K562 (cell line): ENCODE measurements around the gene APOB. TPM values are rescaled to one million over a fixed set of nuclear protein-coding genes. Genes with fewer than 3 reads are reported as not detected.

ENCODE experiments used
- CAMTA2 ChIP-seq: fragments of 250-450 bp; sonication (Bioruptor Pico); conservative IDR thresholded peaks from 2 replicates; pipeline ENCODE4 v1.5.1; 2022
- CBFA2T2 ChIP-seq: fragments of 450-650 bp; conservative IDR thresholded peaks from 2 replicates; pipeline ENCODE4 v1.6.1; 2017; ENCODE audit warnings: mild to moderate bottlenecking
- ELF4 ChIP-seq: fragments of 450-650 bp; formaldehyde crosslinking; IDR thresholded peaks from 2 replicates; pipeline ENCODE4 v1.4.0; 2022; ENCODE audit warnings: missing genetic modification characterization
- HDAC6 ChIP-seq: IDR thresholded peaks from 2 replicates; pipeline ENCODE4 v1.6.1; 2012; ENCODE audit warnings: low read depth, mild to moderate bottlenecking, control low read depth, inconsistent platforms, low read length, moderate library complexity
- MAFK ChIP-seq: IDR thresholded peaks from 2 replicates; pipeline ENCODE4 v1.6.1; 2011; ENCODE audit warnings: low read length, improper control_type of control experiment
- MAZ ChIP-seq, 2 experiments: fragments of 450-650 bp in 1 of 2; sonication (generic) in 1 of 2; formaldehyde crosslinking; IDR thresholded peaks in 1 of 2; conservative IDR thresholded peaks in 1 of 2; 2 replicates each; pipeline versions ENCODE4 v1.4.0 to v1.5.0; 2020; ENCODE audit warnings: mild to moderate bottlenecking in 1 of 2, missing genetic modification reagents in 1 of 2
- MCM5 ChIP-seq: fragments of 450-650 bp; IDR thresholded peaks from 2 replicates; pipeline ENCODE4 v1.6.1; 2016; ENCODE audit warnings: low read depth
- MYNN ChIP-seq, 2 experiments: sonication (generic); formaldehyde crosslinking in 1 of 2; IDR thresholded peaks; 2 replicates each; pipeline versions ENCODE4 v1.5.0 to v1.6.1; 2016 to 2020; ENCODE audit warnings: antibody characterized with exemption in 1 of 2, missing genetic modification reagents in 1 of 2
- NFIX ChIP-seq: fragments of 250-450 bp; sonication (Bioruptor Pico); IDR thresholded peaks from 2 replicates; pipeline ENCODE4 v1.4.0; 2020; ENCODE audit warnings: low read depth, mild to moderate bottlenecking, moderate library complexity
- SMARCA4 ChIP-seq: fragments of 450-650 bp; IDR thresholded peaks from 2 replicates; pipeline ENCODE4 v1.6.1; 2016
- ZC3H4 ChIP-seq: sonication (generic); formaldehyde crosslinking; IDR thresholded peaks from 2 replicates; pipeline ENCODE4 v1.9.0; 2021; ENCODE audit warnings: missing genetic modification reagents, borderline replicate concordance
- ZNF224 ChIP-seq: sonication (generic); formaldehyde crosslinking; IDR thresholded peaks from 2 replicates; pipeline ENCODE4 v1.8.0; 2022; ENCODE audit warnings: mild to moderate bottlenecking, missing genetic modification reagents
- ZNF589 ChIP-seq: fragments of 200-800 bp; sonication (Bioruptor generic); IDR thresholded peaks from 2 replicates; pipeline ENCODE4 v1.6.1; 2016; ENCODE audit warnings: low read depth, missing genetic modification characterization, missing compliant biosample characterization
- ZNF79 ChIP-seq: fragments of 250-450 bp; sonication (Bioruptor Pico); IDR thresholded peaks from 2 replicates; pipeline ENCODE4 v1.4.0; 2020; ENCODE audit warnings: low read depth, mild to moderate bottlenecking, moderate library complexity
- polyA plus RNA-seq, 8 experiments: library from polyadenylated mRNA; depleted of rRNA in 4 of 8; stranded (reverse) in 5 of 8; unstranded in 3 of 8; fragments of >200 nt; fragmentation: Nextera tagmentation in 2 of 8; fragmentation: Illumina TruSeq in 1 of 8; extraction: Ambion mirVana in 2 of 8; extraction: Trizol in 1 of 8; gene quantifications; 2 replicates each; pipeline versions ENCODE4 v1.2.1 to v1.2.3, GENCODE V29; 2011 to 2014; ENCODE audit warnings: inconsistent platforms in 1 of 8, missing spikeins in 1 of 8
- total RNA-seq, 7 experiments: library from RNA; depleted of rRNA in 6 of 7; stranded (reverse); fragments of >200 nt in 6 of 7; fragmentation: Illumina TruSeq in 2 of 7; extraction: Trizol in 2 of 7; gene quantifications; 2 replicates each; pipeline versions ENCODE4 v1.2.1 to v1.2.3, GENCODE V29; 2011 to 2021; ENCODE audit warnings: low replicate concordance in 1 of 7
- TF ChIP-seq, protein P1 (sequence below): fragments of 200-800 bp; sonication (Bioruptor generic); IDR thresholded peaks from 2 replicates; pipeline ENCODE4 v1.6.1; 2016; ENCODE audit warnings: missing genetic modification characterization, missing compliant biosample characterization
- TF ChIP-seq, protein P2 (sequence below): sonication (generic); formaldehyde crosslinking; IDR thresholded peaks from 2 replicates; pipeline ENCODE4 v1.8.1; 2023; ENCODE audit warnings: mild to moderate bottlenecking, missing genetic modification reagents
- TF ChIP-seq, protein P3 (sequence below), 3 experiments: fragments of 200-800 bp in 1 of 3; sonication (Bioruptor generic) in 1 of 3; sonication (generic) in 1 of 3; formaldehyde crosslinking in 1 of 3; IDR thresholded peaks; 2 replicates each; pipeline versions ENCODE4 v1.6.1 to v1.8.0; 2016 to 2022; ENCODE audit warnings: mild to moderate bottlenecking in 2 of 3, missing compliant biosample characterization in 2 of 3, missing genetic modification characterization in 2 of 3, missing genetic modification reagents in 1 of 3

APOB gene
- total and polyA plus RNA-seq, 9 of the 15 experiments (the other 6 are each of a cell fraction or from before 2014, with no cell fraction given), result 0.73 TPM; not detected in 8

DNA sequence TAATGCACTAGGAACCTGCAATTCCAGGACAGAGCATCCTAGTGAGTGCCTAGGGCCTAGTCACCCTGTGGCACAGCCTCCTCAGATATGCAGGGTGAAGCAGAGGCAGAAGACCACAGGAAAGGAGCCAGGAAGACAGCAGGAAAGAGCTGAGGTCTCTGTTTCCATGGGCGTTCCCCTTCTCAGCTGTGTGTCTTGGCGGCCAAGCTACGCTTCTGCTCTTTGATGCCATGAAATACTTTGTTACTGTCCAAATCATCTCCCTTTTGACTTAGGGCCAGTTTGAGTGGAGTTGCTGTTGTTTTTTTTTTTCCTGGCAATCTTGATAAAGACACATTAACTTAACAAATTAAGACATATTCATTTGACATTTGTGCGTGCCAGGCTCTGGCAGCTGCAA is 67.3 kb downstream of the APOB start (continued):
- TF ChIP-seq, protein P1, sequence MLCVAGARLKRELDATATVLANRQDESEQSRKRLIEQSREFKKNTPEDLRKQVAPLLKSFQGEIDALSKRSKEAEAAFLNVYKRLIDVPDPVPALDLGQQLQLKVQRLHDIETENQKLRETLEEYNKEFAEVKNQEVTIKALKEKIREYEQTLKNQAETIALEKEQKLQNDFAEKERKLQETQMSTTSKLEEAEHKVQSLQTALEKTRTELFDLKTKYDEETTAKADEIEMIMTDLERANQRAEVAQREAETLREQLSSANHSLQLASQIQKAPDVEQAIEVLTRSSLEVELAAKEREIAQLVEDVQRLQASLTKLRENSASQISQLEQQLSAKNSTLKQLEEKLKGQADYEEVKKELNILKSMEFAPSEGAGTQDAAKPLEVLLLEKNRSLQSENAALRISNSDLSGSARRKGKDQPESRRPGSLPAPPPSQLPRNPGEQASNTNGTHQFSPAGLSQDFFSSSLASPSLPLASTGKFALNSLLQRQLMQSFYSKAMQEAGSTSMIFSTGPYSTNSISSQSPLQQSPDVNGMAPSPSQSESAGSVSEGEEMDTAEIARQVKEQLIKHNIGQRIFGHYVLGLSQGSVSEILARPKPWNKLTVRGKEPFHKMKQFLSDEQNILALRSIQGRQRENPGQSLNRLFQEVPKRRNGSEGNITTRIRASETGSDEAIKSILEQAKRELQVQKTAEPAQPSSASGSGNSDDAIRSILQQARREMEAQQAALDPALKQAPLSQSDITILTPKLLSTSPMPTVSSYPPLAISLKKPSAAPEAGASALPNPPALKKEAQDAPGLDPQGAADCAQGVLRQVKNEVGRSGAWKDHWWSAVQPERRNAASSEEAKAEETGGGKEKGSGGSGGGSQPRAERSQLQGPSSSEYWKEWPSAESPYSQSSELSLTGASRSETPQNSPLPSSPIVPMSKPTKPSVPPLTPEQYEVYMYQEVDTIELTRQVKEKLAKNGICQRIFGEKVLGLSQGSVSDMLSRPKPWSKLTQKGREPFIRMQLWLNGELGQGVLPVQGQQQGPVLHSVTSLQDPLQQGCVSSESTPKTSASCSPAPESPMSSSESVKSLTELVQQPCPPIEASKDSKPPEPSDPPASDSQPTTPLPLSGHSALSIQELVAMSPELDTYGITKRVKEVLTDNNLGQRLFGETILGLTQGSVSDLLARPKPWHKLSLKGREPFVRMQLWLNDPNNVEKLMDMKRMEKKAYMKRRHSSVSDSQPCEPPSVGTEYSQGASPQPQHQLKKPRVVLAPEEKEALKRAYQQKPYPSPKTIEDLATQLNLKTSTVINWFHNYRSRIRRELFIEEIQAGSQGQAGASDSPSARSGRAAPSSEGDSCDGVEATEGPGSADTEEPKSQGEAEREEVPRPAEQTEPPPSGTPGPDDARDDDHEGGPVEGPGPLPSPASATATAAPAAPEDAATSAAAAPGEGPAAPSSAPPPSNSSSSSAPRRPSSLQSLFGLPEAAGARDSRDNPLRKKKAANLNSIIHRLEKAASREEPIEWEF (CRISPR knock-in tag), result no peak
- TF ChIP-seq CBFA2T2 (no peak), MAZ (CRISPR knock-in tag; conservative IDR thresholded peaks at IDR 0.05 in 1 of 2, IDR thresholded peaks at IDR 0.05 in 1 of 2) (no peak), HDAC6 (no peak), MAFK (no peak), ZNF589 (CRISPR knock-in tag) (no peak), MCM5 (no peak), MYNN (IDR thresholded peaks at IDR 0.05) (no peak), MYNN (CRISPR knock-in tag; IDR thresholded peaks at IDR 0.05) (no peak), ZC3H4 (CRISPR knock-in tag) (no peak), ELF4 (CRISPR knock-in tag) (no peak), CAMTA2 (CRISPR knock-in tag) (no peak), ZNF224 (no peak), ZNF79 (CRISPR knock-in tag) (no peak), SMARCA4 (no peak), NFIX (CRISPR knock-in tag) (no peak)
- TF ChIP-seq, protein P2, sequence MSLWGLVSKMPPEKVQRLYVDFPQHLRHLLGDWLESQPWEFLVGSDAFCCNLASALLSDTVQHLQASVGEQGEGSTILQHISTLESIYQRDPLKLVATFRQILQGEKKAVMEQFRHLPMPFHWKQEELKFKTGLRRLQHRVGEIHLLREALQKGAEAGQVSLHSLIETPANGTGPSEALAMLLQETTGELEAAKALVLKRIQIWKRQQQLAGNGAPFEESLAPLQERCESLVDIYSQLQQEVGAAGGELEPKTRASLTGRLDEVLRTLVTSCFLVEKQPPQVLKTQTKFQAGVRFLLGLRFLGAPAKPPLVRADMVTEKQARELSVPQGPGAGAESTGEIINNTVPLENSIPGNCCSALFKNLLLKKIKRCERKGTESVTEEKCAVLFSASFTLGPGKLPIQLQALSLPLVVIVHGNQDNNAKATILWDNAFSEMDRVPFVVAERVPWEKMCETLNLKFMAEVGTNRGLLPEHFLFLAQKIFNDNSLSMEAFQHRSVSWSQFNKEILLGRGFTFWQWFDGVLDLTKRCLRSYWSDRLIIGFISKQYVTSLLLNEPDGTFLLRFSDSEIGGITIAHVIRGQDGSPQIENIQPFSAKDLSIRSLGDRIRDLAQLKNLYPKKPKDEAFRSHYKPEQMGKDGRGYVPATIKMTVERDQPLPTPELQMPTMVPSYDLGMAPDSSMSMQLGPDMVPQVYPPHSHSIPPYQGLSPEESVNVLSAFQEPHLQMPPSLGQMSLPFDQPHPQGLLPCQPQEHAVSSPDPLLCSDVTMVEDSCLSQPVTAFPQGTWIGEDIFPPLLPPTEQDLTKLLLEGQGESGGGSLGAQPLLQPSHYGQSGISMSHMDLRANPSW (CRISPR knock-in tag), result no peak
- TF ChIP-seq, protein P3, sequence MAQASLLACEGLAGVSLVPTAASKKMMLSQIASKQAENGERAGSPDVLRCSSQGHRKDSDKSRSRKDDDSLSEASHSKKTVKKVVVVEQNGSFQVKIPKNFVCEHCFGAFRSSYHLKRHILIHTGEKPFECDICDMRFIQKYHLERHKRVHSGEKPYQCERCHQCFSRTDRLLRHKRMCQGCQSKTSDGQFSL (CRISPR knock-in tag; IDR thresholded peaks at IDR 0.05), result no peak
- TF ChIP-seq, protein P3 (tag; IDR thresholded peaks at IDR 0.05), result no peak
- TF ChIP-seq, all 486 proteins: peak for 0
